HepG2 (cell line): ENCODE results near the gene ZDHHC7. TPM values are rescaled to one million over a fixed set of nuclear protein-coding genes. Genes with fewer than 3 reads are reported as not detected.

Source experiments
- ATAC-seq: fragments of 200-7000 bp; cut with Tn5 transposase; 3 replicates; pipeline ENCODE4 v1.9.1; 2020; ENCODE audit warnings: mild to moderate bottlenecking, moderate library complexity
- BruUV-seq: library from RNA; stranded (reverse); fragments of 400-500 nt; replicated peaks from 2 replicates; lab custom pipeline; 2021; lab: Mats Ljungman, UMichigan
- CTCF ChIA-PET: fragments of 300-600 bp; formaldehyde crosslinking; extraction: SDS; loops from one replicate; lab custom pipeline; 2021; ENCODE audit warnings: low total read pairs, inconsistent platforms, low intra/inter-chr PET ratio; lab: Yijun Ruan, JAX
- POLR2A ChIA-PET: fragments of 350-600 bp; sonication (Branson Sonifier 250); formaldehyde crosslinking; loops from one replicate; lab custom pipeline; 2020; ENCODE audit warnings: antibody characterized with exemption, inconsistent platforms; lab: Yijun Ruan, JAX
- DNase-seq: peaks from one replicate; pipeline ENCODE4 v3.0.0-alpha.2; 2015; ENCODE audit warnings: low spot score
- FAIRE-seq: peaks from 3 replicates; lab custom pipeline; 2011; peaks lifted over from hg19 to GRCh38; lab: Jason Lieb, UNC
- H2AFZ ChIP-seq: one replicate; pipeline ENCODE4 v1.6.1; 2011; ENCODE audit warnings: low read length, inconsistent platforms
- H3K27ac ChIP-seq: fragments of 300-600 bp; 3 replicates; pipeline ENCODE4 v1.8.0; 2011; ENCODE audit warnings: mixed run types, mild to moderate bottlenecking, mixed read lengths, low read length, inconsistent platforms; ENCODE audit not compliant: insufficient read depth; ENCODE audit errors: extremely low read length
- H3K27me3 ChIP-seq, 2 experiments: fragments of 200-600 bp in 1 of 2; 2 replicates in 1 of 2; 3 replicates in 1 of 2; pipeline versions ENCODE4 v1.6.0 to v1.8.0; 2011; ENCODE audit warnings: low read length in 2 of 2, mild to moderate bottlenecking in 2 of 2, moderate library complexity in 2 of 2, inconsistent platforms in 1 of 2; ENCODE audit not compliant: insufficient read depth in 2 of 2, control insufficient read depth in 1 of 2
- H3K36me3 ChIP-seq, 2 experiments: fragments of 200-600 bp in 1 of 2; replicated peaks in 1 of 2; 2 replicates in 1 of 2; 3 replicates in 1 of 2; pipeline versions ENCODE4 v1.5.1 to v1.8.0; 2011; ENCODE audit warnings: low read length in 2 of 2, inconsistent platforms in 1 of 2; ENCODE audit not compliant: insufficient read depth in 2 of 2, control insufficient read depth in 1 of 2
- H3K4me1 ChIP-seq: 2 replicates; pipeline ENCODE4 v1.5.1; 2012; ENCODE audit warnings: low read length, inconsistent platforms; ENCODE audit not compliant: insufficient read depth
- H3K4me2 ChIP-seq: 2 replicates; pipeline ENCODE4 v1.6.0; 2011; ENCODE audit warnings: low read depth, low read length, inconsistent platforms
- H3K4me3 ChIP-seq, 3 experiments: fragments of 200-600 bp in 1 of 3; sonication (generic), shearing (Covaris generic) in 1 of 3; replicated peaks in 1 of 3; 2 replicates each; pipeline ENCODE4 v1.5.1; 2011 to 2016; ENCODE audit warnings: low read length in 3 of 3, inconsistent platforms in 2 of 3, low read depth in 2 of 3, mild to moderate bottlenecking in 2 of 3, control low read depth in 1 of 3, mixed read lengths in 1 of 3; ENCODE audit not compliant: insufficient read depth in 1 of 3
- H3K79me2 ChIP-seq: one replicate; pipeline ENCODE4 v1.6.1; 2011; ENCODE audit warnings: low read length, inconsistent platforms; ENCODE audit not compliant: insufficient read depth
- H3K9ac ChIP-seq: 2 replicates; pipeline ENCODE4 v1.6.0; 2011; ENCODE audit warnings: mild to moderate bottlenecking, low read depth, low read length, inconsistent platforms; ENCODE audit not compliant: insufficient read depth
- H3K9me3 ChIP-seq: 2 replicates; pipeline ENCODE4 v1.5.1; 2012; ENCODE audit warnings: mild to moderate bottlenecking, low read length
- H4K20me1 ChIP-seq: 2 replicates; pipeline ENCODE4 v1.6.0; 2011; ENCODE audit warnings: inconsistent platforms, mild to moderate bottlenecking, low read length, moderate library complexity; ENCODE audit not compliant: insufficient read depth
- ADNP ChIP-seq: sonication (generic); formaldehyde crosslinking; IDR thresholded peaks from 2 replicates; pipeline ENCODE4 v1.4.0; 2020; ENCODE audit warnings: missing genetic modification reagents
- BRCA1 ChIP-seq: sonication (generic); formaldehyde crosslinking; IDR thresholded peaks from 2 replicates; pipeline ENCODE4 v1.4.0; 2020; ENCODE audit warnings: missing genetic modification reagents
- CCAR2 ChIP-seq: fragments of 200-400 bp; formaldehyde crosslinking; optimal IDR thresholded peaks from 2 replicates; pipeline ENCODE3; 2018; ENCODE audit warnings: low read depth, mild to moderate bottlenecking, low read length, moderate library complexity
- CTCF ChIP-seq: sonication (generic); formaldehyde crosslinking; IDR thresholded peaks from 2 replicates; pipeline ENCODE4 v1.5.0; 2020; ENCODE audit warnings: mild to moderate bottlenecking, missing genetic modification reagents, moderate library complexity
- IRF2 ChIP-seq: IDR thresholded peaks from 2 replicates; pipeline ENCODE4 v1.6.1; 2018; ENCODE audit warnings: missing genetic modification reagents, missing compliant biosample characterization
- MAFK ChIP-seq, 2 experiments: IDR thresholded peaks in 1 of 2; conservative IDR thresholded peaks in 1 of 2; 2 replicates each; pipeline ENCODE4 v1.6.1; 2011; ENCODE audit warnings: improper control_type of control experiment in 2 of 2, low read length in 2 of 2
- RCOR2 ChIP-seq: IDR thresholded peaks from 2 replicates; pipeline ENCODE4 v1.6.1; 2016; ENCODE audit warnings: missing biosample characterization, missing genetic modification reagents
- SP1 ChIP-seq, 2 experiments: fragments of 450-650 bp in 1 of 2; sonication (generic) in 1 of 2; formaldehyde crosslinking in 1 of 2; IDR thresholded peaks; 2 replicates each; pipeline versions ENCODE4 v1.4.0 to v1.6.1; 2016 to 2020; ENCODE audit warnings: missing genetic modification reagents in 1 of 2
- THYN1 ChIP-seq: sonication (generic); formaldehyde crosslinking; IDR thresholded peaks from 2 replicates; pipeline ENCODE4 v1.8.1; 2023; ENCODE audit warnings: low read depth, mild to moderate bottlenecking, moderate library complexity, missing genetic modification reagents, borderline replicate concordance
- YY1 ChIP-seq: IDR thresholded peaks from 2 replicates; pipeline ENCODE4 v1.6.1; 2011; ENCODE audit warnings: low read length, low read depth, moderate library complexity, mild to moderate bottlenecking; ENCODE audit not compliant: insufficient read depth, insufficient replicate concordance
- ZGPAT ChIP-seq: IDR thresholded peaks from 2 replicates; pipeline ENCODE4 v1.6.1; 2016; ENCODE audit warnings: mild to moderate bottlenecking
- ZNF274 ChIP-seq: sonication (generic); formaldehyde crosslinking; IDR thresholded peaks from 2 replicates; pipeline ENCODE4 v1.5.1; 2020; ENCODE audit warnings: mild to moderate bottlenecking, missing genetic modification reagents
- ZNF333 ChIP-seq: sonication (generic); formaldehyde crosslinking; IDR thresholded peaks from 2 replicates; pipeline ENCODE4 v1.4.0; 2020; ENCODE audit warnings: mild to moderate bottlenecking, missing genetic modification reagents, borderline replicate concordance
- ZNF598 ChIP-seq: sonication (generic); formaldehyde crosslinking; IDR thresholded peaks from 2 replicates; pipeline ENCODE4 v1.5.1; 2020; ENCODE audit warnings: mild to moderate bottlenecking, missing genetic modification reagents, borderline replicate concordance
- ZNF883 ChIP-seq: sonication (generic); formaldehyde crosslinking; IDR thresholded peaks from 2 replicates; pipeline ENCODE4 v1.5.1; 2020; ENCODE audit warnings: mild to moderate bottlenecking, missing genetic modification reagents; ENCODE audit errors: not compliant biosample characterization
- ZSCAN25 ChIP-seq: sonication (generic); formaldehyde crosslinking; IDR thresholded peaks from 2 replicates; pipeline ENCODE4 v1.8.0; 2022; ENCODE audit warnings: mild to moderate bottlenecking, missing genetic modification reagents
- WGBS: methylation state at CpG from one replicate; pipeline ENCODE4 v1.1.6; 2017; ENCODE audit warnings: low lambda C conversion rate; 5-methylcytosine and 5-hydroxymethylcytosine counted together
- in situ Hi-C: cut with HindIII; loops from 2 replicates; pipeline ENCODE4 v1.10.0; 2017; ENCODE audit warnings: low pct_unique_long_range_greater_than_20kb; ENCODE audit not compliant: extremely low pct_ligation_motif_present
- intact Hi-C: fragments of 100-400 bp; cut with micrococcal nuclease; formaldehyde crosslinking; loops from one replicate; pipeline ENCODE4 v1.10.0; 2022; ENCODE audit not compliant: unreplicated experiment
- polyA plus RNA-seq, 8 experiments: library from polyadenylated mRNA; depleted of rRNA in 3 of 8; stranded (reverse) in 7 of 8; unstranded in 1 of 8; fragments of >200 nt; fragmentation: Illumina TruSeq in 4 of 8; extraction: Trizol in 4 of 8; gene quantifications; 2 replicates each; pipeline versions ENCODE4 v1.2.1 to v1.2.3, GENCODE V29; 2011 to 2016; ENCODE audit warnings: low read depth in 4 of 8, missing spikeins in 1 of 8, mixed read lengths in 1 of 8; ENCODE audit not compliant: insufficient read depth in 1 of 8
- total RNA-seq, 5 experiments: library from RNA; depleted of rRNA; stranded (reverse); fragments of >200 nt; fragmentation: Illumina TruSeq; extraction: Trizol; gene quantifications; 2 replicates each; pipeline ENCODE4 v1.2.3, GENCODE V29; 2016; ENCODE audit warnings: low read depth in 1 of 5

Gene ZDHHC7
- total and polyA plus RNA-seq, 2 of the 13 experiments (the other 11 are each of a cell fraction or from before 2014, with no cell fraction given) = 46.8 to 67.6 TPM

- Histone ChIP-seq H3K4me3 (no peak overlapping the region), H3K79me2 (no peaks in the 10 kb centered on the region), H3K9ac (no peak overlapping the region), H3K4me1 (peaks cover 26% of the 10 kb centered on the region), H3K36me3 (no peaks in the 10 kb centered on the region), H3K27me3 (peaks cover 9 to 53% of the 10 kb centered on the region in 2 experiments; a peak in 4 of 5 replicates), H3K4me2 (no peak overlapping the region), H2AFZ (no peak overlapping the region), H3K9me3 (no peaks in the 10 kb centered on the region), H3K27ac (no peak overlapping the region), H4K20me1 (no peaks in the 10 kb centered on the region)
- in situ Hi-C loops = no loop called here
- CTCF ChIA-PET = no interaction called here
- FAIRE-seq (no peak), DNase-seq (no peak), ATAC-seq (no peak)
- intact Hi-C loops = no loop called here
- WGBS = 34% methylated on average over 5 of the region's 8 CpGs
- TF ChIP-seq ZSCAN25 (CRISPR knock-in tag) = no peak
- no peak for TF ChIP-seq BRCA1 (CRISPR knock-in tag)
- no peak for TF ChIP-seq ADNP (CRISPR knock-in tag)
- TF ChIP-seq ZNF883 (CRISPR knock-in tag) = no peak
- TF ChIP-seq SP1 (IDR thresholded peaks at IDR 0.05) = no peak
- TF ChIP-seq SP1 (CRISPR knock-in tag; IDR thresholded peaks at IDR 0.05) = no peak
- no peak for TF ChIP-seq THYN1
- TF ChIP-seq CTCF (CRISPR knock-in tag) = no peak
- no peak for TF ChIP-seq CCAR2
- TF ChIP-seq IRF2 = no peak
- no peak for TF ChIP-seq ZNF598 (CRISPR knock-in tag)
- TF ChIP-seq RCOR2 (CRISPR knock-in tag) = no peak
- TF ChIP-seq YY1 = no peak
- no peak for TF ChIP-seq ZNF274
- no peak for TF ChIP-seq MAFK (conservative IDR thresholded peaks at IDR 0.05 in 1 of 2, IDR thresholded peaks at IDR 0.05 in 1 of 2; ENCODE audit: low read length in 2 of 2)
- TF ChIP-seq ZGPAT = no peak
- no peak for TF ChIP-seq ZNF333 (CRISPR knock-in tag)
- POLR2A ChIA-PET = no interaction called here
- no TSS peak for BruUV-seq
Observed at GRCh38 chr16:84931506-84931905, 79.8 kb downstream of the ZDHHC7 start.
